Tibial nerve (tissue), 4 donors: Measurements from ENCODE around the gene ADAP1. TPM values are rescaled to one million over a fixed set of nuclear protein-coding genes. Genes with fewer than 3 reads are reported as not detected.

Experiments
- DNase-seq, 2 donors: peaks; one replicate each; pipeline ENCODE4 v3.0.0-alpha.2; 2019; ENCODE audit warnings: low spot score in 2 of 2
- H3K27ac ChIP-seq, 4 donors: fragments of 200-600 bp; sonication (generic) in 3 of 4; one replicate each; pipeline ENCODE4 v1.5.1; 2017 to 2019; ENCODE audit warnings: mild to moderate bottlenecking in 1 of 4
- H3K27me3 ChIP-seq, 2 donors: fragments of 200-600 bp; sonication (generic) in 1 of 2; one replicate each; pipeline versions ENCODE4 v1.5.1 to v1.6.0; 2017 to 2019
- H3K36me3 ChIP-seq, 3 donors: fragments of 200-600 bp; sonication (generic); one replicate each; pipeline ENCODE4 v1.5.1; 2018 to 2019
- H3K4me1 ChIP-seq, 4 donors: fragments of 200-600 bp; sonication (generic) in 3 of 4; one replicate each; pipeline ENCODE4 v1.5.1; 2017 to 2019
- H3K4me3 ChIP-seq, 4 donors: fragments of 200-600 bp; sonication (generic) in 3 of 4; one replicate each; pipeline ENCODE4 v1.5.1; 2017 to 2019; ENCODE audit warnings: mild to moderate bottlenecking in 1 of 4, moderate library complexity in 1 of 4
- H3K9me3 ChIP-seq, 4 donors: fragments of 200-600 bp; sonication (generic) in 3 of 4; one replicate each; pipeline ENCODE4 v1.5.1; 2017 to 2019
- EP300 ChIP-seq, 2 donors: sonication (generic); formaldehyde crosslinking; IDR thresholded peaks; one replicate each; pipeline ENCODE4 v1.6.1; 2017; ENCODE audit warnings: antibody characterized with exemption in 2 of 2, mild to moderate bottlenecking in 1 of 2
- POLR2A ChIP-seq, 2 donors: fragments of 450-650 bp; IDR thresholded peaks; one replicate each; pipeline ENCODE4 v1.6.1; 2017; ENCODE audit warnings: antibody characterized with exemption in 2 of 2, mild to moderate bottlenecking in 2 of 2, moderate library complexity in 2 of 2
- WGBS, 2 donors: methylation state at CpG; one replicate each; pipeline ENCODE4 v1.1.5; 2018; 5-methylcytosine and 5-hydroxymethylcytosine counted together
- total RNA-seq, 4 donors: library from RNA; depleted of rRNA; stranded (reverse); fragments of >200 nt; gene quantifications; one replicate each; pipeline ENCODE4 v1.1.0, GENCODE V29; 2016
- TF ChIP-seq, protein P1 (sequence below), 5 experiments: fragments of 200-600 bp in 3 of 5; fragments of 450-650 bp in 2 of 5; sonication (generic) in 3 of 5; IDR thresholded peaks; one replicate each; pipeline ENCODE4 v1.5.1; 2016 to 2019; ENCODE audit warnings: antibody characterized with exemption in 5 of 5, mild to moderate bottlenecking in 3 of 5, moderate library complexity in 2 of 5

The ADAP1 gene
- total RNA-seq, 4 donors from 2014 or later, result 29.3 to 53.0 (median 39.6) TPM

DNA sequence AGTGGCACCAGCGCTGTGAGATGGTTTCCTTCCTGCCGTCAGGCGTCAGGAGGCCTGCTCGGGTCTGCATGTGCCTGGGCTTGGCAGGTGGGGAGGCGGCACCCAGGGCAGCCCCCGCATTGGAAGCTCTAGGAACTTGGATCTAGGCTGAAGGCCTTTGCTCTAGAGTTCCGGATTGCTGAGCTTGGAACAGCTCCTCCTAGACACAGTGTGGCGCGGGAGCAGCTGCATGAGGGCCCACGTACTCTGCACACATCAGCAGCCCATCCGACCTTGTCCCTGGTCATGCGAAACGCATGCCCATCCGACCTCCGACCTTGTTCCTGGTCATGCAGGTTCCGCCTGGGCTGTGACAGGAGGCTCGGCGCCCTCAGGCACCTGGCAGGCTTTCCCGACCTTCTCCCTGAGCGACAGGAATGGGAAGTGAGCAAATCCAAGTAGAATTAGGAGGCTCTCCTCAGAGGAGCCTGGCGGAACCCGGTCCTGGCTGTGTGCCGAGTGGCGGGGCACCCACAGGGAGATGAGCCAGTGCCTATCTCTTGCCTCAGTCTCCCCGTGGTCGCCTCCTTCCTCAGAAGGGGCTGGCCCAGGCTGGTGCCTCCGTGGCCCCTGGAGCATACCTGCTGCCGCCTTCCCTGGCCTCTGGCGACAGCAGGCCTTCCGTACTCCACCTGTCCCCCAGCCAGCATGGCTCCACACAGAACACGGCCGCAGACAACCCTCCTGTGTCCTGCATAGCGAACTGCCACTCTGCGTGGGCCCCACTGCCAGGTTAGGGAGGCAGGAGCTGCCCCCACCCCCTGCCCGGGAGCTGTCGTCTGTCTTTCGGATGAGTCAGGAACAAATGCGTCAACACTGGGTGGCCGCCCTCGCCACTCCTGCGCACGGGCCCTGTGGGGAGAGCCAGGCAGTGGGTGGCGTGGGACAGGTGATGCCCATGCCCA is 66.1 kb downstream of the ADAP1 start:
- H3K36me3 ChIP-seq, result peaks cover 17 to 68% (median 21%) of the 10 kb centered on the region in 3 donors
- 90 to 94% methylated on average over 23 to 33 of the region's 43 CpGs for WGBS, 2 donors
- no peak for TF ChIP-seq POLR2A (IDR thresholded peaks at IDR 0.05)
- TF ChIP-seq, protein P1, sequence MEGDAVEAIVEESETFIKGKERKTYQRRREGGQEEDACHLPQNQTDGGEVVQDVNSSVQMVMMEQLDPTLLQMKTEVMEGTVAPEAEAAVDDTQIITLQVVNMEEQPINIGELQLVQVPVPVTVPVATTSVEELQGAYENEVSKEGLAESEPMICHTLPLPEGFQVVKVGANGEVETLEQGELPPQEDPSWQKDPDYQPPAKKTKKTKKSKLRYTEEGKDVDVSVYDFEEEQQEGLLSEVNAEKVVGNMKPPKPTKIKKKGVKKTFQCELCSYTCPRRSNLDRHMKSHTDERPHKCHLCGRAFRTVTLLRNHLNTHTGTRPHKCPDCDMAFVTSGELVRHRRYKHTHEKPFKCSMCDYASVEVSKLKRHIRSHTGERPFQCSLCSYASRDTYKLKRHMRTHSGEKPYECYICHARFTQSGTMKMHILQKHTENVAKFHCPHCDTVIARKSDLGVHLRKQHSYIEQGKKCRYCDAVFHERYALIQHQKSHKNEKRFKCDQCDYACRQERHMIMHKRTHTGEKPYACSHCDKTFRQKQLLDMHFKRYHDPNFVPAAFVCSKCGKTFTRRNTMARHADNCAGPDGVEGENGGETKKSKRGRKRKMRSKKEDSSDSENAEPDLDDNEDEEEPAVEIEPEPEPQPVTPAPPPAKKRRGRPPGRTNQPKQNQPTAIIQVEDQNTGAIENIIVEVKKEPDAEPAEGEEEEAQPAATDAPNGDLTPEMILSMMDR (IDR thresholded peaks at IDR 0.05), result no peak
- TF ChIP-seq EP300 (IDR thresholded peaks at IDR 0.05), result no peak
- H3K9me3 ChIP-seq, result no peaks in the 10 kb centered on the region
- no peaks in the 10 kb centered on the region for H3K27me3 ChIP-seq
- DNase-seq, result no peak
- H3K4me3 ChIP-seq, result no peak overlapping the region
- no peak overlapping the region for H3K27ac ChIP-seq
- peaks cover 0 to 24% (median 2%) of the 10 kb centered on the region in 4 donors for H3K4me1 ChIP-seq

DNA sequence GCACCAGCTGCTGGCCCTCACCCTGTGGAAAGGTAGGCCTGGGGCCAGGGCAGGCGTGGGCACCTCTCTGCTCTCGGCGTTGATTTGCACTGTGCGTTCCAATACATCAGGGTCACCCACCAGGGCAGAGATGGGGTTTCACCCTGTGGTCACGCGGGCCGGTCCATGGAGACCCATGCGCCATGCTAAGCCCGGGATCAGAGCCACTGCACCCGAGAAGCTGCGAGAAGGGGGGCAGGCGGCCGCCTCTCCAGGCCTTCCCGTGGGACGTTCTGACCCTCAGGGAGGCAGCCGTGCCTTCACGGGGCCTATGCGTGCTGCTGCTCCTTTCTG is 67.0 kb downstream of the ADAP1 start:
- H3K9me3 ChIP-seq, result no peaks in the 10 kb centered on the region
- no peak for DNase-seq

DNA sequence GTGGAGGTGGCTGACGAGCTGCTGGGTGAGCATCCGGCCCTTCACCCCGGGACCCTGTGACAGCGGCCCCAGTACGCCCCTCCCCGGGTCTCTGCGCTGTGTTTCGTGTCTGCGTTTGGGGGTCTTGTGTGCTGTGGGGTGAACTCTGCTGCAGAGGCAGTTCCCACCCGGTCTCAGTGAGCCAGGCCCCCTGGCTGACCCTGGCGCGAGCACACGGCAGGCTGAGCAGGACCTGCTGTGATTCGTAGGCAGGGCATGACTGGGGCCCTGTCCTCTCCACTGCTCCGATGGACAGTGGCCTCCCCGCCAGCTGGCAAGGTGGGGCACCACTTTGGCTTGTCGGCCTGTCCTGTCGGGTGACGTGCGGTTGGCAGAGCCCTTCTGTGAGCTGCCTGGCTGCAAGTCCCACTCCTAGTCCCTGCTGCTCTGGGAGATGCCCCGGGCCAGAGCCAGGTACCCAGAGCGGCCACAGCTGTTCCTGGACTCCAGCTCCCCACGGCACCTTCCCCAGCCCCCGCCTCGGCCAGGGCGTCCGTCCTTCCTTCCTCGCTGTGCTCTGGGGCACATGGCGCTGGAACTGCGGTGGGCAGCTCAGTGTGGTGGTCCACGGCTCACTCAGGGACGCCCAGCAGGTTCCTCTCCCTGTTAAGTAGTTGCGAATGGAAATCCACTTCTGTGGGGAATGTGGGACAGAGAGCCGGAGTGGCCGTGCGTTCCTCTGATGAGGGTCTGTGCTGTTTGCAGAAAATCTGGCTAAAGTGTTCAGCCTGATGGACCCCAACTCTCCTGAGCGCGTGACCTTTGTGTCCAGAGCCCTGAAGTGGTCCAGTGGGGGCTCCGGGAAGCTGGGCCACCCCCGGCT is 67.6 kb downstream of the ADAP1 start:
- peaks cover 14 to 53% (median 21%) of the 10 kb centered on the region in 3 donors for H3K36me3 ChIP-seq
- no peaks in the 10 kb centered on the region for H3K27me3 ChIP-seq

More for the DNA sequence above, 67.0 kb downstream of the ADAP1 start:
- H3K27me3 ChIP-seq, result no peaks in the 10 kb centered on the region
- no peak overlapping the region for H3K4me3 ChIP-seq
- H3K27ac ChIP-seq, result no peak overlapping the region
- TF ChIP-seq POLR2A (IDR thresholded peaks at IDR 0.05), result no peak
- no peak for TF ChIP-seq EP300 (IDR thresholded peaks at IDR 0.05)
- TF ChIP-seq, protein P1 (IDR thresholded peaks at IDR 0.05), result no peak
- H3K4me1 ChIP-seq, result peaks cover 0 to 33% (median 2%) of the 10 kb centered on the region in 4 donors
- peaks cover 17 to 59% (median 21%) of the 10 kb centered on the region in 3 donors for H3K36me3 ChIP-seq
- whole genome bisulfite sequencing, 2 donors, result 79 to 96% methylated on average over 6 to 8 of the region's 18 CpGs

DNA sequence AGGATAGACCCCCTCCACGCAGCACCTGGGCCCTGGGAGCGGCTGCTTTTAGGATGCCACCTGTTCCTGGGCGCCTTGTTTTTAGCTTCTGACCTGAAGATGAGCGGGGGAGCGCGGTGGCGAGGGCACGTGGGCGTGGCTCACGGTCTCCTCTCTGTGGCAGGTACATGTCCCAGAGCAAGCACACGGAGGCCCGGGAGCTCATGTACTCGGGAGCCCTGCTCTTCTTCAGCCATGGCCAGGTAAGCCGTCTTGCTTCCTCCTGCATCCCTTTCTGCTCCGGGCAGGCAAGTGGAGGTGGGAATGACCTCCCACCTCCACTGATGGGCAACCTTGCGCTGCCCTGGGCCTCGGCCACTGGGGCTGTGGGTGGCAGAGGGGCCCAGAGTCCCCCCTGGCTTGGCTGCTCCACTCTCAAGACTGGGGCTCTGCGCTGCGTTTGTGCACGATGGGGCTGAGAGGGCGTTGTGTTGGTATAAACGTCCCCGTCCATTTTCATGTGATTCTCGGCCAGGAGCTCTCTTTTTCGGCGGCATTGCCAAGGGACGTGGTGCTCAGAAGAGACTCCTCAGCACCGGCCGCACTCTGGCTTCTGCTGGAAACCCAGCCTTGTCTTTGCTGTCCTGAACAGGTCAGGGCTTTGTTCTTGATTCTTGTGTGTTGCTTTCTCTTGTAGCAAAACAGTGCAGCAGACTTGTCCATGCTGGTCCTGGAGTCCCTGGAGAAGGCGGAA is 68.4 kb downstream of the ADAP1 start:
- 85 to 88% methylated on average over 29 to 30 of the region's 30 CpGs for WGBS, 2 donors
- DNase-seq, result no peak
- H3K4me1 ChIP-seq, result peaks cover 0 to 42% (median 2%) of the 10 kb centered on the region in 4 donors
- TF ChIP-seq, protein P1 (IDR thresholded peaks at IDR 0.05), result no peak
- TF ChIP-seq EP300 (IDR thresholded peaks at IDR 0.05), result no peak
- no peak for TF ChIP-seq POLR2A (IDR thresholded peaks at IDR 0.05)
- H3K27me3 ChIP-seq, result no peaks in the 10 kb centered on the region
- H3K9me3 ChIP-seq, result no peaks in the 10 kb centered on the region
- H3K4me3 ChIP-seq, result no peak overlapping the region
- H3K27ac ChIP-seq, result no peak overlapping the region
- peaks cover 9 to 45% (median 18%) of the 10 kb centered on the region in 3 donors for H3K36me3 ChIP-seq

More for the DNA sequence above, 67.6 kb downstream of the ADAP1 start:
- Histone ChIP-seq H3K27ac (no peak overlapping the region), H3K9me3 (no peaks in the 10 kb centered on the region), H3K4me1 (peaks cover 0 to 37% (median 2%) of the 10 kb centered on the region in 4 donors), H3K4me3 (no peak overlapping the region)
- DNase-seq, result no peak
- TF ChIP-seq POLR2A (IDR thresholded peaks at IDR 0.05) (no peak), EP300 (IDR thresholded peaks at IDR 0.05) (no peak)
- TF ChIP-seq, protein P1 (IDR thresholded peaks at IDR 0.05), result no peak
- WGBS, 2 donors, result 92 to 95% methylated on average over 27 to 31 of the region's 40 CpGs
